Neuronal stem cell (in vitro differentiated cells): Measurements from ENCODE around the gene PROZ. TPM values are rescaled to one million over a fixed set of nuclear protein-coding genes. Genes with fewer than 3 reads are reported as not detected.

Source experiments
- DNase-seq: peaks from one replicate; pipeline ENCODE4 v3.0.0-alpha.2; 2013; ENCODE audit warnings: low spot score
- H2AFZ ChIP-seq: one replicate; pipeline ENCODE4 v1.6.1; 2013; ENCODE audit warnings: mild to moderate bottlenecking, low read length, inconsistent platforms
- H2AK5ac ChIP-seq: 2 replicates; pipeline ENCODE4 v1.6.1; 2013; ENCODE audit warnings: low read depth, mild to moderate bottlenecking, inconsistent platforms, low read length, moderate library complexity, mixed read lengths
- H2BK120ac ChIP-seq: 2 replicates; pipeline ENCODE4 v1.6.1; 2013; ENCODE audit warnings: low read depth, mild to moderate bottlenecking, inconsistent platforms, low read length, moderate library complexity, mixed read lengths
- H2BK12ac ChIP-seq: one replicate; pipeline ENCODE4 v1.6.1; 2013; ENCODE audit warnings: low read length, inconsistent platforms
- H2BK15ac ChIP-seq: 2 replicates; pipeline ENCODE4 v1.6.1; 2013; ENCODE audit warnings: mild to moderate bottlenecking, low read length, inconsistent platforms, mixed read lengths
- H2BK5ac ChIP-seq: one replicate; pipeline ENCODE4 v1.6.1; 2013; ENCODE audit warnings: inconsistent platforms, mild to moderate bottlenecking, low read length, moderate library complexity
- H3K14ac ChIP-seq: one replicate; pipeline ENCODE4 v1.6.1; 2013; ENCODE audit warnings: low read length, inconsistent platforms
- H3K18ac ChIP-seq: 2 replicates; pipeline ENCODE4 v1.6.1; 2013; ENCODE audit warnings: low read length, inconsistent platforms
- H3K23ac ChIP-seq: 2 replicates; pipeline ENCODE4 v1.6.1; 2013; ENCODE audit warnings: low read depth, mild to moderate bottlenecking, mixed read lengths, low read length, inconsistent platforms; ENCODE audit not compliant: poor library complexity
- H3K27ac ChIP-seq: replicated peaks from 3 replicates; pipeline ENCODE4 v1.5.1; 2013; ENCODE audit warnings: low read length, inconsistent platforms
- H3K27me3 ChIP-seq, 3 experiments: 2 replicates each; pipeline ENCODE4 v1.6.1; 2013; ENCODE audit warnings: low read length in 3 of 3, mild to moderate bottlenecking in 2 of 3, inconsistent platforms in 1 of 3, low read depth in 1 of 3, mixed read lengths in 1 of 3, moderate library complexity in 1 of 3; ENCODE audit not compliant: control insufficient read depth in 3 of 3, insufficient read depth in 3 of 3
- H3K36me3 ChIP-seq, 2 donors: replicated peaks in 1 of 2; 2 replicates each; pipeline ENCODE4 v1.6.1; 2013; ENCODE audit warnings: low read length in 2 of 2; ENCODE audit not compliant: control insufficient read depth in 2 of 2, insufficient read depth in 2 of 2
- H3K4ac ChIP-seq: 2 replicates; pipeline ENCODE4 v1.6.1; 2013; ENCODE audit warnings: inconsistent platforms, mild to moderate bottlenecking, low read length, moderate library complexity
- H3K4me1 ChIP-seq, 2 donors: 1 replicate in 1 of 2; 2 replicates in 1 of 2; pipeline ENCODE4 v1.6.1; 2013; ENCODE audit warnings: low read length in 2 of 2, low read depth in 1 of 2; ENCODE audit not compliant: control insufficient read depth in 2 of 2, insufficient read depth in 1 of 2
- H3K4me2 ChIP-seq: one replicate; pipeline ENCODE4 v1.6.1; 2013; ENCODE audit warnings: mild to moderate bottlenecking, low read length, inconsistent platforms; ENCODE audit not compliant: insufficient read depth, poor library complexity, severe bottlenecking
- H3K4me3 ChIP-seq, 2 donors: 2 replicates each; pipeline ENCODE4 v1.5.1; 2013; ENCODE audit warnings: low read length in 2 of 2, mild to moderate bottlenecking in 2 of 2, inconsistent platforms in 1 of 2, moderate library complexity in 1 of 2
- H3K79me1 ChIP-seq: one replicate; pipeline ENCODE4 v1.6.1; 2013; ENCODE audit warnings: low read depth, mild to moderate bottlenecking, inconsistent platforms, low read length, moderate library complexity
- H3K9ac ChIP-seq: one replicate; pipeline ENCODE4 v1.6.1; 2013; ENCODE audit warnings: mild to moderate bottlenecking, low read depth, low read length, inconsistent platforms; ENCODE audit not compliant: poor library complexity
- H3K9me3 ChIP-seq, 2 donors: replicated peaks in 1 of 2; 2 replicates each; pipeline versions ENCODE3 to v1.6.1; 2013; ENCODE audit warnings: low read length in 2 of 2, mild to moderate bottlenecking in 2 of 2, inconsistent platforms in 1 of 2, low read depth in 1 of 2, mixed read lengths in 1 of 2, moderate library complexity in 1 of 2; ENCODE audit not compliant: control insufficient read depth in 2 of 2, insufficient read depth in 1 of 2
- H4K8ac ChIP-seq: one replicate; pipeline ENCODE4 v1.6.1; 2013; ENCODE audit warnings: low read depth, mild to moderate bottlenecking, inconsistent platforms, low read length, moderate library complexity
- H4K91ac ChIP-seq: one replicate; pipeline ENCODE4 v1.6.1; 2013; ENCODE audit warnings: low read length, low read depth, mild to moderate bottlenecking, inconsistent platforms; ENCODE audit not compliant: poor library complexity
- WGBS, 2 donors: extraction: QIAGEN DNeasy Blood & Tissue Kit; methylation state at CpG; one replicate each; pipeline ENCODE4 v1.1.7; 2013; ENCODE audit warnings: missing lambda C conversion rate in 2 of 2, mixed read lengths in 1 of 2; ENCODE audit not compliant: insufficient read length in 2 of 2, insufficient replicate concordance in 1 of 2; ENCODE audit errors: extremely low coverage in 2 of 2; 5-methylcytosine and 5-hydroxymethylcytosine counted together
- polyA plus RNA-seq, 2 experiments: library from polyadenylated mRNA; stranded (reverse); fragments of 200-250 nt; gene quantifications; one replicate each; pipeline ENCODE4 v1.2.3, GENCODE V29; 2013

PROZ gene, protein sequence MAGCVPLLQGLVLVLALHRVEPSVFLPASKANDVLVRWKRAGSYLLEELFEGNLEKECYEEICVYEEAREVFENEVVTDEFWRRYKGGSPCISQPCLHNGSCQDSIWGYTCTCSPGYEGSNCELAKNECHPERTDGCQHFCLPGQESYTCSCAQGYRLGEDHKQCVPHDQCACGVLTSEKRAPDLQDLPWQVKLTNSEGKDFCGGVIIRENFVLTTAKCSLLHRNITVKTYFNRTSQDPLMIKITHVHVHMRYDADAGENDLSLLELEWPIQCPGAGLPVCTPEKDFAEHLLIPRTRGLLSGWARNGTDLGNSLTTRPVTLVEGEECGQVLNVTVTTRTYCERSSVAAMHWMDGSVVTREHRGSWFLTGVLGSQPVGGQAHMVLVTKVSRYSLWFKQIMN
- 0.13 TPM for polyA plus RNA-seq (2013, experiment 1 of 2)
- 0.06 TPM for polyA plus RNA-seq (2013, experiment 2 of 2)

DNA sequence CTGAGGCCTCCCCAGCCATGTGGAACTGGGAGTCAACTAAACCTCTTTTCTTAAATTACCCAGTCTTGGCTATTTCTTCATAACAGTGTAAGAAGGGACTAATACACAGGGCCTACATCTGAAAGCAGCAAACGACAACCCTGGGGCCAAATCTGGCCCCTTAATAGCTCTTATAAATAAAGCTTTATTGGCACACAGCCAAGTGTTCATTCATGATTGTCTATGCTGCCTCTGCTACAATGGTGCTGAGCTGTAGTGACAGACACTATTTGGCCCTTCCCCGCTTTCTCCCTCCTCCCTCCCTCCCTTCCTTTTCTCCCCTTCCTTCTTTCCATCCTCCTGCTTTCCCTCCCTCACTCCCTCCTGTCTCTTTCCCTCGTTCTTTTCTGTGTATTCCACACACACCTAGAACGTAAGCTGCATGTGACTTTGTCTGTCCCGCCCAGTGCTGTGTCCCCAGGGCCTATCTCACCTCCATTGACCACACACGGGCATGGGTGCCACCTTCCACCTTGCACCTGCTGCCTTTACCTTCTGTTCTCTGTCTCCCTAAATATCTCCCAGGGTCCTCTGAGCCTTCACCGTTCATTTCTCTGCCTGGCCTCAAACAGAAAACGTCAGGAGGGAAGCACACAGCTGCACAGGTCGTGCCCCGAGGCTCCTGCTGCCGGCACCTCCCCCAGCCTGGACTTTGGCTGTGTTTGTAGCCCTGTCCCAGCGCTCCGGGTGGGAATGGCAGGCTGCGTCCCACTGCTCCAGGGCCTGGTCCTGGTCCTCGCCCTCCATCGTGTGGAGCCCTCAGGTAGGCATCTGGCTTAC is at the start of gene PROZ:
TSS of gene PROZ (plus strand) at position 720 of the 819 bp plus-strand sequence. CDS start at position 733, 13 bp downstream.
- H2BK120ac ChIP-seq = no peak within 1 kb of the TSS
- no peak within 1 kb of the TSS for H3K23ac ChIP-seq
- peaks cover 0 to 3% of the 10 kb centered on the region in 2 donors for H3K9me3 ChIP-seq
- H3K18ac ChIP-seq = peak within 1 kb of the TSS; percentile 89
- peak within 1 kb of the TSS; percentile 63 for H3K9ac ChIP-seq
- no peak for DNase-seq
- H3K4me3 ChIP-seq = no peak within 1 kb of the TSS
- H4K91ac ChIP-seq = peak within 1 kb of the TSS; percentile 64
- H3K27ac ChIP-seq = no peak within 1 kb of the TSS
- H3K4me2 ChIP-seq = no peak within 1 kb of the TSS
- H3K14ac ChIP-seq = no peak within 1 kb of the TSS
- peak within 1 kb of the TSS; percentile 43 for H4K8ac ChIP-seq
- peaks cover 1% of the 10 kb centered on the region for H3K79me1 ChIP-seq
- H3K4me1 ChIP-seq = peaks cover 17 to 26% of the 10 kb centered on the region in 2 donors
- peak within 1 kb of the TSS; percentile 62 for H2BK5ac ChIP-seq
- no CpG with 5 or more reads among the region's 16 CpGs for WGBS, 2 donors
- H2BK12ac ChIP-seq = peak within 1 kb of the TSS; percentile 84
- H2AFZ ChIP-seq = no peak within 1 kb of the TSS
- peak within 1 kb of the TSS; percentile 52 for H2BK15ac ChIP-seq
- peaks cover 0 to 27% (median 7%) of the 10 kb centered on the region in 3 experiments for H3K27me3 ChIP-seq
- H2AK5ac ChIP-seq = peak within 1 kb of the TSS; percentile 90
- H3K36me3 ChIP-seq = no peaks in the 10 kb centered on the region
- H3K4ac ChIP-seq = no peak within 1 kb of the TSS

DNA sequence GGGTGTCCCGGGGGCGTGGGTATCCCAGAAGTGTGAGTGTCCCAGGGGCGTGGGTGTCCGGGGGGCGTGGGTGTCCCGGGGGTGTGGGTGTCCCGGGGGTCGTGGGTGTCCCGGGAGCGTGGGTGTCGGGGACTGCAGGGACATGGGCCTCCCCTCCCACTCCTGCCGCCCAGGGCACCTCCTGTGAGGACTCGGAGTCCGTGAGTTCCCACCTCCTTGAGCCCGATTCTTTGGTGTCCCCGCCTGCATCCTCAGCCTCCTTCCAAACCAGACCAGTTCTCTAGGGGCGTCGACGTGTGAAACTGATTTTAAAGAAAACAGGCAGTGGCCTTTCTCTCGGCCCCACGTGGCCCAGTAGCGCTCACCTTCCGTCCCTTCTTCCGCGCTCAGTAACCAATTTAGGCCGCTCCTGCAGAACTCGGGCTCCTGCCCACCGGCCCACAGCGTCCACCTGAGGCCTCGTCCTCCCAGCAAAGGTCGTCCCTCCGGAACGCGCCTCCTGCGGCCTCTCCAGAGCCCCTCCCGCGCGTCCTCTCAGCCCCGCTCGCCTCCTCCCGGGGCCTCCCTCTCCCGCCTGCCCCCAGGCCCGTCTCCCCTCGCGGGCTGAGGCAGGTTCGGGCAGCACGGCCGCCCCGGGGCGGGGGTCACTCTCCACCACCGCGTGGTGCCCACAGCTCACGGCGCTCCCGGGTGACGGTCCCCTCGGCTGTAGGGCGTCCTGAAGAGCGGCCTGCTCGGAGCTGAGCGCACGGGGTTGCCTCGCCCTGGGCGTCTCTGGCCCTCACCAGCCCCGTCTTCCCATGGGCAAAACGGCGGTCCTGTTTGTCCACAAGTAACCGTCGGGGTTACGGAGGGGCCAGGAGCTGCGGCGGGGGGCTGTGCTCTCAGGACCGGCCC is 49.0 kb upstream of the PROZ start:
- peak overlapping the region; percentile 55 for H3K23ac ChIP-seq
- peaks cover 0 to 10% of the 10 kb centered on the region in 2 donors for H3K9me3 ChIP-seq
- DNase-seq = no peak
- H3K4ac ChIP-seq = no peak overlapping the region
- H3K14ac ChIP-seq = no peak overlapping the region
- peaks cover 0 to 21% (median 10%) of the 10 kb centered on the region in 3 experiments for H3K27me3 ChIP-seq
- no peaks in the 10 kb centered on the region for H3K36me3 ChIP-seq
- H3K9ac ChIP-seq = peak overlapping the region; percentile 21
- peak overlapping the region; percentile 87 for H3K18ac ChIP-seq
- peak overlapping the region; percentile 41 for H2BK12ac ChIP-seq
- H4K8ac ChIP-seq = peak overlapping the region; percentile 82
- peak overlapping the region in 1 of 2 donors; percentile 56 for H3K4me3 ChIP-seq
- no CpG with 5 or more reads among the region's 73 CpGs for WGBS, 2 donors
- H2AFZ ChIP-seq = no peak overlapping the region
- peak overlapping the region; percentile 25 for H3K4me2 ChIP-seq
- peaks cover 0 to 6% of the 10 kb centered on the region in 2 donors for H3K4me1 ChIP-seq
- H2AK5ac ChIP-seq = peak overlapping the region; percentile 37
- H3K79me1 ChIP-seq = no peaks in the 10 kb centered on the region
- H3K27ac ChIP-seq = no peak overlapping the region
- no peak overlapping the region for H4K91ac ChIP-seq
- no peak overlapping the region for H2BK15ac ChIP-seq
- H2BK120ac ChIP-seq = no peak overlapping the region
- H2BK5ac ChIP-seq = peak overlapping the region; percentile 66

DNA sequence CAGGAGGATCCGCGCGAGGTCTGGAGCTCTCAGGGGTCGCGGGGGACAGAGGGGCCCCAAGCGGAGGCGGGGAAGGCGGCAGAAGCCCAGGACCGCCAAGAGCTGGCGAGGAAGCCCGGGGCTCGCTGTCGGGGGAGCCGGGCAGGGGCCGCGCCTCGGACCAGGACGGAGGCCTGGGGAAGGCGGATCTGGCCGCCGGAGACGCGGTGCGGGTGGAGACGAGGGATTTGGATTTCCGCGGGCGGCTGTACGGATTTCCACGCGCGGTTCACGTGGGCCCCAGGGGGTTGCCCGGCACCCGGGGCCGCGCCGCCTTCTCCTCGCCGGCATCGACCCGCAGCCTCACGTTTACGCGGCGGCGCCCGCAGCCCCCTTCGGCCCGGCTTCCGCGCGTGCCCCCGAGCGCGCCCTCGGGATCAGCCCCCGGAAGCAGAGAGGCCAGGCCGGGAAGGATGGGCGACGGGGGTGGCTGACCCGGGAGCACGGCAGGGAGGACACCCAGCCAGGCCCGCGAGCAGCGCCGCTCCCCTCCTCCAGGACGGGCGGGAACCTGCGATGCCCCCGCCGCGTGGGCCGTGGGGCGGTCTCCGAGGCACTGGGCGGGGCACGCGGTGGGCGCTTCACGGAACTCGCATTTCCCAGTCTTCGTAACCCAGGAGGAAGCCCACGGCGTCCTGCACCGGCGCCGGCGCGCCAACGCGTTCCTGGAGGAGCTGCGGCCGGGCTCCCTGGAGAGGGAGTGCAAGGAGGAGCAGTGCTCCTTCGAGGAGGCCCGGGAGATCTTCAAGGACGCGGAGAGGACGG is 48.2 kb upstream of the PROZ start:
- Histone ChIP-seq H3K14ac (peak overlapping the region; percentile 38), H2AFZ (no peak overlapping the region), H2BK120ac (no peak overlapping the region), H3K36me3 (no peaks in the 10 kb centered on the region), H3K23ac (no peak overlapping the region), H2AK5ac (peak overlapping the region; percentile 46), H3K4me3 (peak overlapping the region in 1 of 2 donors; percentile 76), H3K27me3 (peaks cover 0 to 21% (median 10%) of the 10 kb centered on the region in 3 experiments), H3K4me2 (peak overlapping the region; percentile 33), H3K9me3 (peaks cover 0 to 12% of the 10 kb centered on the region in 2 donors), H2BK12ac (peak overlapping the region; percentile 22), H3K4me1 (peaks cover 0 to 6% of the 10 kb centered on the region in 2 donors), H3K79me1 (no peaks in the 10 kb centered on the region), H3K18ac (peak overlapping the region; percentile 96), H4K91ac (no peak overlapping the region), H3K27ac (no peak overlapping the region), H3K4ac (peak overlapping the region; percentile 66), H2BK15ac (peak overlapping the region; percentile 71), H4K8ac (peak overlapping the region; percentile 65), H2BK5ac (peak overlapping the region; percentile 66), H3K9ac (no peak overlapping the region)
- WGBS, 2 donors = no CpG with 5 or more reads among the region's 99 CpGs
- DNase-seq = no peak
